Epithelial cell of esophagus (primary cell): ENCODE results near the gene TCAP.

Experiments
- DNase-seq: peaks from one replicate; pipeline ENCODE4 v3.0.0; 2010; ENCODE audit warnings: low read depth
- H3K4me3 ChIP-seq: 2 replicates; pipeline ENCODE4 v1.5.1; 2011; ENCODE audit warnings: mild to moderate bottlenecking, low read length, control low read depth
- TF ChIP-seq, protein P1 (sequence below): IDR thresholded peaks from 2 replicates; pipeline ENCODE4 v1.5.1; 2011; ENCODE audit warnings: low read depth, mild to moderate bottlenecking, low read length, control low read depth, inconsistent platforms; ENCODE audit not compliant: insufficient read depth; ENCODE audit errors: missing control alignments

TCAP gene

DNA sequence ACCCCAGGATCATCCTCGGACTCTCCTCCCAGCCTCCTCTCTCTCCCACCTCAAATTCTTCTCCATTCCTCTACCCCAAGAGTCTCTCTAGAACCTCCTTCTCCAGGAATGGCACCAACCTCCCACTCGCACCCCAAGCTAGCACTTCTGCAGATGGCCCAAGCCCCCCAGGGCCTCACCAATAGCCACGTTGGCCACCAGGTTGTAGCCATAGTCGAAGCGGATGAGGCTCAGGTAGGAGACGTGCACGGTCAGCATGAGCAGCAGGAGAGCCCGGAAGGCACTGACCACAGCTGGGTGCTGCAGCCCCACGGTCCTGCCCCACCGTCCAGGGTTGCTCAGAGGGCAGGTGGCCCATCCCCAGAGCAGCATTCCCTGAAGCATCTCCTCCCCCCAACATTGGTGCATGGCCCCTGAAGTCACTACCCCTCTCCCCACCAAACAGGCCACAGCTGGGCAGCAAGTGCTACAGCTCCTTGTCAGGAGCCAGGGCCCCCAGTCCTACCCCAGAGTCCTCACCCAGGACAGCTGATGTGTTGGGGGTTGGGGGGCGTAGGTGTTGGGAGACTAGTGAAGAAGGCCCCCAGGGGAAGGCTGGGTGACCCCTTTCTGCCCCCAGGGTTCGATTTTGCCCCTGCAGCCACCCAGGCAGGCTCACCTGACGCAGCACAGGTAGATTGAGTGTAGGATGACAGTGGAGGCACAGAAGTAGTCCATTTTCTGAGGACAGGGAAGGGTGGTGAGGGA lies 8.4 kb downstream of the TCAP start:
- TF ChIP-seq, protein P1, sequence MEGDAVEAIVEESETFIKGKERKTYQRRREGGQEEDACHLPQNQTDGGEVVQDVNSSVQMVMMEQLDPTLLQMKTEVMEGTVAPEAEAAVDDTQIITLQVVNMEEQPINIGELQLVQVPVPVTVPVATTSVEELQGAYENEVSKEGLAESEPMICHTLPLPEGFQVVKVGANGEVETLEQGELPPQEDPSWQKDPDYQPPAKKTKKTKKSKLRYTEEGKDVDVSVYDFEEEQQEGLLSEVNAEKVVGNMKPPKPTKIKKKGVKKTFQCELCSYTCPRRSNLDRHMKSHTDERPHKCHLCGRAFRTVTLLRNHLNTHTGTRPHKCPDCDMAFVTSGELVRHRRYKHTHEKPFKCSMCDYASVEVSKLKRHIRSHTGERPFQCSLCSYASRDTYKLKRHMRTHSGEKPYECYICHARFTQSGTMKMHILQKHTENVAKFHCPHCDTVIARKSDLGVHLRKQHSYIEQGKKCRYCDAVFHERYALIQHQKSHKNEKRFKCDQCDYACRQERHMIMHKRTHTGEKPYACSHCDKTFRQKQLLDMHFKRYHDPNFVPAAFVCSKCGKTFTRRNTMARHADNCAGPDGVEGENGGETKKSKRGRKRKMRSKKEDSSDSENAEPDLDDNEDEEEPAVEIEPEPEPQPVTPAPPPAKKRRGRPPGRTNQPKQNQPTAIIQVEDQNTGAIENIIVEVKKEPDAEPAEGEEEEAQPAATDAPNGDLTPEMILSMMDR = no peak
- DNase-seq = no peak
- no peak overlapping the region for H3K4me3 ChIP-seq

DNA sequence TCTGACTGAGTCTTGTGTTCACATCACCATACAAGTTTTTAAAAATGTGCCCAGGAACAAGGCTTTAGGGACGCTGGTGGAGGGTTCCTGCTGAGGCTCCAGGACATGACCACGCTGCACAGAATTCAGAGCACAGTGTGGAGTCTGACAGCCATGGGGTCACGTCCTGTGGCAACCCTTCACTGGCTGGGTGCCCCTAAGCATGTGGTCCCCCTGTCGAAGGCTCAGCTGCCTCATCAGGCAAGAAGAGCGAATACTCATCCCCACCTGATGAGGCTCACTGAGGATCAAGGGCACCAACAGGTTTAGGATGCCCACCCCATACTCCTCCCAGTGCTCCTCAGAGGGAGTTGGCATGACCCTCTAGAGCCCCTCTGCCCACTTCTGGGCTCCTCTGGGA lies 9.0 kb downstream of the TCAP start:
- TF ChIP-seq, protein P1 = no peak
- DNase-seq = no peak
- H3K4me3 ChIP-seq = no peak overlapping the region

DNA sequence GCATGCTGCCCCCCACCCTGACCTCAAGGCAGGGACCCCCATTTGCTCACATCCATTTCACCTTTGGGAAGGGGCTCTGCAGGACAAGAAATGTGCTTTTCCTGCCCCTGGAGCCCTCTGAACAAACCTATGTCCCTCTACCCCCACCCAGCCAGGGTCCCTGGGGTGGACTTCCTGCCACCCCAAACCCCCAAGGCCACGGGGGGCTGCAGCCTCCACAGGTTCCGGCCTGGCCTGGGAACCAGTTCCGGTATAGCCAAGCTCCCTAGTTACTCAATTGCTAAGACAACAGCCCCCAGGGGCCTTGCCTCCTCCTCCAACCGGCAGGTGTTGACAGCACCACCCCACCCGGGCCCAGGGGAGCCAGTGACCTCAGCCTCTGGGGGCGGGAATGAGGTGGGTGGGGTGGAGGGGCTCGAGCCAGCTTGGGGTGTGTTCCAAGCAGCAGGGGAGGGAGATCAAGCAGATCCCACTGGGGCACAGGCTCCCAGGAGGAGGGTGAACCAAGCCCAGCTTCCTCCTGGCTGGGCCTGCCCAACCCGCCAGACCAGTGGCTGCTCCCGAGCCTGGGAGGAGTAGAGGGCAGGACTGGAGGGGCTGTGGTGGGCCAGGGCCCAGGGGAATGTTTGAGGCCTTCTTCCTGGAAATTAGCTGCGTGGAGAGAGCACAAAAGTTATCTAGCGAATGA lies 9.7 kb downstream of the TCAP start:
- TF ChIP-seq, protein P1 = no peak
- no peak overlapping the region for H3K4me3 ChIP-seq
- peak; percentile 51 for DNase-seq

DNA sequence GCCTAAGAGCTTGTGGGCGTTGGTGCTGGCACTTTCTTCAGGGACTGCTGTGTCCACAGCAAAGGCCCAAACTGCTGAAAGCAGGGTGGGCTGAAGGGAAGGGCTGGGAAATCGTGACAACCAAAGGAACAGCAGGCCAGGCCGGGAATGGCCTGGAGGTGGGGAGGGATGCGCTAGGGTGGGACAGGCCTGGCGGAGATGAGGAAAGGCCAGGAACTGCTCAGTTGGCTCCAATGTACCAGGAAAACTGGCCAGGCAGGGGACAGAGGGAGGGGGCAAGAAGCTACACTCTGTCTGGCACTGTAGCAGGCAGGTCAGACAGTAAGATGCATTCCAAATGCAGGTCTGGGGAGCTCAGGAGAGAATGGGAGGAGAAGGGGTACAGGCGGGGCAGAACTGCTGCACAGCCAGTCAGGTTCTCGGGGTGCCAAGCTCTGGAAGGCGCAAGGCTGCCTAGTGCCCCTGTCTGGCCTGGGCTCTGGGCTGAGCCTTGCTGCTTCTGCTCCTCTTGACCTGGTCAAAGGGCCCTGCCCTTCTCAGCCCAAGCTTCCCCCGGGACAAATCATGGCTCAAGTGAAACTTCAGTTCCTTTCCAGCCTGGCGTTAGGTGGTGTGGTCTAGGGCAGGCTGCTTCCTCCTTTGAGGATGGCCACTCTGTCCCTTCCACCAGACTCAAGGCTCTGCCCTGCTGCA lies 10.4 kb downstream of the TCAP start:
- H3K4me3 ChIP-seq = no peak overlapping the region

DNA sequence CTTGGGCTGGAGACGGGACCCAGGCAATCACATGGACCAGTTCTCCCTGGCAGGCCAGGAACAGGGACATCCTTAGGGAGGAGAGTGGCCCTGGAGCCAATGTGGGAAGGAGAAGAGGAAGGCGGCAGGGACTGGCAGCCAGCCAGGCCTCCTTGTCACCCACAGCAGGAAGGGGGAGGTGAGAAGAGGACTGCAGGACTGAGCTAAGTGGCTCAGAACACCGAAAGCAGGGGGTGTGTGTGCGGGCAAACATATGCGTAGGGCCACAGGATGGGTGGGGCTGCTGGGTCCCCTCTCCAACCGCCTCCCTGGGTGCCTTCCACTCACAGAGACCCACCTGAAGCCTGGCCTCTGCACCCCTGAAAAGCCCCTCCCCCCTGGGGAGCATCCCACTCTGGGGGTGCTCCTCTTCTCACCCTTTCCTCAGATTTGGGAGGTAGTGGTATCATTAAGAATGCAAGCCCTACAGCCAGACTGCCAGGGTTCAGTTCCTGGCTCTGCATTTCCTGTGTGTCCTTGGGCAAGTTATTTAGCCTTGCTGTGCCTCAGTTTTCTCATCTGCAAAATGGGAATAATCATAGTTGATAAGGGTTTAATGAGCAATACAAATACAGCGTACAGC lies 11.2 kb downstream of the TCAP start:
- H3K4me3 ChIP-seq = no peak overlapping the region
- DNase-seq = peak; percentile 44
- TF ChIP-seq, protein P1 = no peak

More for the DNA sequence above, 10.4 kb downstream of the TCAP start:
- TF ChIP-seq, protein P1 = no peak
- DNase-seq = no peak

DNA sequence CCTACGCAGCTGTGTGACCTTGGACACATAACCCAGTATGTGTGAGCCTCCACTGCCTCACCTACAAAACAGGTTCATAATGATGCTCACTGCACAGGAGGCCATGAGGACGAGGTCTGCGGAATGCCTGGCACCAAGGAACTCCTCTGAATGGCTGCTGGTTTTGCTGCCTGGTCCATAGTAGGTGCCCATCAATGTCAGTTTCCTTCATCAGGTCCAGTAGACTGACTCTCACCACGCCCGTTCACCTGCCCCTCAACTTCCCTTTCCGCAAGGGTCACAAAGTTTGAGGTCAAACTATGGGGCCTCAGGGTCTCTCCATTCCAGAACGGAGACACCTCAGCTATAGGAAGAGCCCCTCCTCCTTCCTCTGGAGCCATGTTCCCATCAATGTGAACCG lies 11.9 kb downstream of the TCAP start:
- TF ChIP-seq, protein P1 = no peak
- no peak for DNase-seq
- no peak overlapping the region for H3K4me3 ChIP-seq
